Epithelial cell of proximal tubule (primary cell): ENCODE measurements around the gene PIGL. TPM values are rescaled to one million over a fixed set of nuclear protein-coding genes. Genes with fewer than 3 reads are reported as not detected.
"Not testable (repeated sequence)": the region's sequence is repeated elsewhere in the genome, so short reads cannot be mapped to it uniquely, and the experiment has no call there.

Experiments used
- DNase-seq: peaks from one replicate; pipeline ENCODE4 v3.0.0-alpha.2; 2011; ENCODE audit warnings: low read depth
- H3K4me3 ChIP-seq: 2 replicates; pipeline ENCODE4 v1.5.1; 2011; ENCODE audit warnings: low read depth, mild to moderate bottlenecking, low read length
- CTCF ChIP-seq: conservative IDR thresholded peaks from 2 replicates; pipeline ENCODE4 v1.5.1; 2012; ENCODE audit warnings: low read depth, mild to moderate bottlenecking, low read length
- total RNA-seq: library from RNA; depleted of rRNA; stranded (reverse); fragments of >200 nt; gene quantifications from 2 replicates; pipeline ENCODE4 v1.2.3, GENCODE V29; 2015

Gene PIGL
- total RNA-seq, 1 donor from 2014 or later, result 24.4 TPM

GRCh38 chr17:16191604-16192003, 25.4 kb upstream of the PIGL start:
- TF ChIP-seq CTCF, result no peak
- H3K4me3 ChIP-seq, result no peak overlapping the region
- no peak for DNase-seq

DNA sequence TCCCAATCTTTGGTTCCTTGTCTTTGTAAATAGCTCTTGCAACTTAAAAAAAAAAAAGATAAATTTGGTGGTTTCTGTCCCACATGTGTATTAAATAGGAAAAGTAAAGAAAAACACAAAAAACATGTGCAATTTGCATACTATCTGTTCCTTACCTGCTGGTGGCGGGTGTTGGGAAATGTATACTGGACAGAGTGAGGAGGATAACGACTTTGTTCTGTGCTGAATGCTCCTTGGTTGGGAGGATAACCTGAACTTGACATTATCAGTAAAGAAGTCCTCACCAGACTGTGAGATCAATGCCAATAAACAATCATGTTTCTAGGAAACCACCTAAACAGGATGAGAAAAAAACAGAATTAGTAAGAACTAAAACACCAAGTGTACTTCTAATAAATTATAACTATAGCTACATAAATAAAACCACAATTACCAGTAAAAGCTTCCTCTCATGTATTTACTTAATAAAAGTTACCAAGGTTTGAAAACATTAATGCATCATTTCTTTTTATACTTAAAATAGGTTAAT, 22.6 kb upstream of the PIGL start:
- not testable (repeated sequence) for H3K4me3 ChIP-seq, DNase-seq

DNA sequence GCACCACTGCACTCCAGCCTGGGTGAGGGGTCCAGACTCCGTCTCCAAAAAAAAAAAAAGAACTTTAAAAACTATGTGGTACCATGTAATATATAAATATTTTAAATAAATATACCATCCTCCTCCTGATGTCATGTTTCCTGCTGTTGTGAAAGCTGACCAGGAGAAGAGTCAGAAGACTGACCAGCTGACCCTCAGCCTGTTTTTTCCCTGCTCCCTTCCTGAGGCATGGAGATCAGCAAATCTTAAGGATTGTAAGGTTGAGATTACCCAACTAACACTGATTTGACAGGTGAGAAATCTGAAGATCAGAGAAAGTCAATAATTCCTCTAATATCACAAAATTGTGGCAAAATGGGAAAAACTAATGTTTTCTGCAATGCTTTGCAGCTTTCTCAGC, 19.7 kb upstream of the PIGL start:
- no peak for DNase-seq
- TF ChIP-seq CTCF, result no peak
- no peak overlapping the region for H3K4me3 ChIP-seq

DNA sequence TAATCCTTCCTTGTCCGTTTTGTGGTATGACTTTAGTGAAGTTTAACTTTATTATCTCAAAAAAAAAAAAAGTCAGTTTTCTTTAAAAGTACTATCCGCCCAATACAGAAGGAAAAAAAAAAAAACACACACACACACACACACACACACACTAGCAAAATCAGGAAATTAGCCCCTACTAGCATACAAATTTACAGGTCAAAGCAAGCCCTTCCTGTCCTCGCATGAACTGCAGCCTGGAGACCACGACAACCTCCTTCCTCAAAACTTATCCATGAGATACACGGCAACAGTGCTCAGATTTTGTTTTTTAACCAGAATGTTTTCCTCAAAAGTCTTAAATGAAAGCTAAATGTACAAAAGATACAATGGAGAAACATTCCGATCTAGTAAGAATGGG, 17.9 kb upstream of the PIGL start:
- no peak for DNase-seq
- no peak for TF ChIP-seq CTCF
- H3K4me3 ChIP-seq, result peak overlapping the region; percentile 14

DNA sequence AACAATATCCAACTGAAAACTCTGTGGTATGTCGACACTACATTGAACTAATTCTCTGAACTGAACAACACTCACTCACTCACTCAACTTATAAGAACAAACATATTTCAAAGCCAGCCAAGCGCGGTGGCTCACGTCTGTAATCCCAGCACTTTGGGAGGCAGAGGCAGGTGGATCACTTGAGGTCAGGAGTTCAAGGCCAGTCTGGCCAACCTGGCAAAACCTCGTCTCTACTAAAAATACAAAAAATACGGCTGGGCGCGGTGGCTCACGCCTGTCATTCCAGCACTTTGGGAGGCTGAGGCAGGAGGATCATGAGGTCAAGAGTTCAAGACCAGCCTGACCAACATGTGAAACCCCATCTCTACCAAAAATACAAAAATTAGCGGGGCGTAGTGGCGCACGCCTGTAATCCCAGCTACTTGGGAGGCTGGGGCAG, 15.3 kb upstream of the PIGL start:
- H3K4me3 ChIP-seq, DNase-seq: not testable (repeated sequence)

DNA sequence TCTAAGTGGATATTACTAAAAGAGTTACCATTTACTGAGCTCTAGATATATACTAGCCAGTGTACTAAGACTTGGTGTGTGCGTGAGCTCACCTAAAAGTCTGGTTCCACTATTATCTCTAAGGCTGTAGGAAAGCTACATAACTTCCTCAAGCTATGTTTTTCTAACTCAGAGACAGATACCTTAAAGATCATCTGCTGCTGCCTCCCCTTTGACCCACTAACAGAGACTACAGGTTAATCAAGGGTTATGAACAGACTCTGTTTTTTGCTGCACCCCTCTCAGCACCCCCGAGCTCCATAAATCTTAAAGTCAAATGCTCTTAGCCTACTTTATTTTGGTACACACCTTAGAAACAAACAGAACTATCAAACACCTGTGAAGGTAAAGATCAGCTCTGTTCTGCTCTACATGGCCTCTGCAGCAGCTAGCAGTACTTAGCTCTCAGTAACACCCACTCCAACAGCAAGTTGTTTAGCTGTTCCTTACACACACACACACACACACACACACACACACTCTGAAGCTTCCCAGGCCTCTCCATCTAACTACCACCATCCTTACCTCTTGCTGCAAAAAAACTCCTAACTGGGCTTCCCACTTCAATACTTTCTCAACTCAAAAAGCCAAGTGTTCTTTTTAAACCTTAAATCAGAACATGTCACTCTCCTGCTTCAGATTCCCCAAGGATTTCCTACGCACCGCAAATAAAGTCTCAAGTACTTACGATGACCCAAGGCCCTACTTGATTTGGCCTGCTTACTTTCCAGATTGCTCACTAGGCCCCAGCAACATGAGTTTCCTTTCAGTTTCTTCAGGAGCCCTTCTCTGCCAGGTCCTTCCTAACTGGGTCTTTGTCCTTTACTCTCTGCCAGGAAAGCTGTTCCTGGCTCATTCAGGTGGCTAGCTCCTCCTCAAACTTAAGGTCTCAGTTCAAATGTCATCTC, 14.2 kb upstream of the PIGL start:
- DNase-seq, H3K4me3 ChIP-seq: not testable (repeated sequence)

DNA sequence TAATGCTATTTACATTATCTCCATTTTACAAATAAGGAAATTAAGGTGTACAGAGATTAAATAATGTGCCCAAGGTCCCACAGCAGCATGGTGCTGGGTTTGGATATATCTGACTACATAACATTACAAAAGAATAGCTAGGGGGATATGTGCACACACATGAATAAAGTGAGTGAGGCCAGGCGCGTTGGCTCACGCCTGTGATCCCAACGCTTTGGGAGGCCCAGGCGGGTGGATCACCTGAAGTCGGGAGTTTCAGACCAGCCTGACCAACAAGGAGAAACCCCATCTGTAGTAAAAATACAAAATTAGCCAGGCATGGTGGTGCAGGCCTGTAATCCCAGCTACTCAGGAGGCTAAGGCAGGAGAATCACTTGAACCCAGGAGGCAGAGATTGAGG, 12.2 kb upstream of the PIGL start:
- H3K4me3 ChIP-seq, DNase-seq: not testable (repeated sequence)

DNA sequence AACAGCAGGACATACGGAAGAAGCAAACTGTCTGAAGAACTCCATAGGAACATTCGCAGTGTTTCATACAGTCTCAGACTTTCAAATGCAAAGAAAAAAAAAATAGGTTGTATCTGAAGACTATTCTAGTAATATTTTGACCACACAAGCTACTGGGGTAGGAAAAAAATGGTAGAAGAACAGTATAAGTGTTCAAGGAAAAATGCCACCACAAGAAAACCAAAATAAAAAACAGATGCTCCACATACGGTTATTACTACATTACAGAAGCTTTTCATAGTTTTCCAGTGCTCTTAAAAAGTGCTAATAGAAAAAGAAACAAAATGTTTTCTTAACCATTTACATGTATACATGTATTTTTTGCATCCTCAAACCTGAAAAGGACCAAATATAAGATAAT, 5.4 kb upstream of the PIGL start:
- TF ChIP-seq CTCF, result no peak
- no peak for DNase-seq
- H3K4me3 ChIP-seq, result no peak overlapping the region

DNA sequence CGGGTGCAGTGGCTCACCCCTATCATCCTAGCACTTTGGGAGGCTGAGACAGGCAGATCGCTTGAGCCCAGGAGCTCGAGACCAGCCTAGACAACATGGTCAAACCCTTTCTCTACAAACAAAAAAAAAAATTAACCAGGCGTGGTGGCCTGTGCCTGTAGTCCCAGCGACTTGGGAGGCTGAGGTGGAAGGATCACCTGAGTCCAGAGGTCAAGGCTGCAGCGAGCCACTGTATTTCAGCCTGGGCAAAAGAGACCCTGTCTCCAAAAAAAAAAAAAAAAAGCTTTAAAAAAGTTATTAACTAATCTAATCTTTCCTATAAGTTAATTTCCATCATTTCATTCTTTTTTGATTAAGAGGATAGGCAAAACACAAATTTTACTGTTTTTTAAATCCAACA, 4.2 kb upstream of the PIGL start:
- DNase-seq, result no peak
- TF ChIP-seq CTCF, result no peak
- no peak overlapping the region for H3K4me3 ChIP-seq
